ENCODE data around the gene NRIP2.

- no peak for TF ChIP-seq CTCF (IDR thresholded peaks at IDR 0.05; ENCODE audit: low read depth, low read length, poor library complexity, severe bottlenecking)
- TF ChIP-seq EZH2phosphoT487 (IDR thresholded peaks at IDR 0.05; ENCODE audit: borderline replicate concordance, low read length): no peak
Measured at GRCh38 chr12:2795291-2796186, 39.3 kb downstream of the NRIP2 start.
